HCT116 (cell line): ENCODE data around the gene NBPF6. TPM values are rescaled to one million over a fixed set of nuclear protein-coding genes. Genes with fewer than 3 reads are reported as not detected.

Experiments used
- total RNA-seq: library from RNA; stranded (reverse); gene quantifications from one replicate; pipeline ENCODE4 v1.2.1, GENCODE V29; 2021; ENCODE audit not compliant: unreplicated experiment

NBPF6 gene
- total RNA-seq, 1 experiment from 2014 or later: not detected

Other genes starting within 250 kb of the NBPF6 start
- gene SLC25A24, start 250.0 kb upstream of the NBPF6 start, total RNA-seq: 23.6 TPM
- gene NBPF4, start 206.3 kb upstream of the NBPF6 start, total RNA-seq: not detected
- gene EEIG2, start 109.8 kb downstream of the NBPF6 start, total RNA-seq: 16.0 TPM
- gene HENMT1, start 210.8 kb downstream of the NBPF6 start, total RNA-seq: not detected
- 46.4 TPM for gene PRPF38B, start 242.0 kb downstream of the NBPF6 start, total RNA-seq